Liver (tissue), 3 donors: ENCODE data around the gene MCFD2.

Experiments
- FOXA1 ChIP-seq: IDR thresholded peaks from 2 replicates; pipeline ENCODE4 v1.6.1; 2016; ENCODE audit warnings: antibody characterized with exemption
- GABPA ChIP-seq, 2 donors: IDR thresholded peaks in 1 of 2; conservative IDR thresholded peaks in 1 of 2; 2 replicates each; pipeline ENCODE4 v1.6.1; 2016; ENCODE audit warnings: antibody characterized with exemption in 2 of 2, mild to moderate bottlenecking in 1 of 2, moderate library complexity in 1 of 2
- HNF4G ChIP-seq: IDR thresholded peaks from 2 replicates; pipeline ENCODE4 v1.6.1; 2016; ENCODE audit warnings: antibody characterized with exemption
- RAD21 ChIP-seq, 2 donors: IDR thresholded peaks; 2 replicates each; pipeline ENCODE4 v1.6.1; 2016; ENCODE audit warnings: antibody characterized with exemption in 2 of 2, mild to moderate bottlenecking in 2 of 2
- SP1 ChIP-seq: IDR thresholded peaks from 2 replicates; pipeline ENCODE4 v1.6.1; 2018; ENCODE audit warnings: antibody characterized with exemption, mild to moderate bottlenecking
- TAF1 ChIP-seq: conservative IDR thresholded peaks from 2 replicates; pipeline ENCODE4 v1.6.1; 2016; ENCODE audit warnings: antibody characterized with exemption, mild to moderate bottlenecking
- YY1 ChIP-seq: IDR thresholded peaks from 2 replicates; pipeline ENCODE4 v1.6.1; 2016; ENCODE audit warnings: antibody characterized with exemption, mild to moderate bottlenecking
- TF ChIP-seq, protein P1 (sequence below): fragments of 150-350 bp; IDR thresholded peaks from 2 replicates; pipeline ENCODE4 v1.5.1; 2017; ENCODE audit warnings: improper control_type of control experiment, low read depth, low read length; ENCODE audit not compliant: missing input control
- TF ChIP-seq, protein P2 (sequence below): IDR thresholded peaks from 2 replicates; pipeline ENCODE4 v1.6.1; 2016; ENCODE audit warnings: antibody characterized with exemption
- TF ChIP-seq, protein P3 (sequence below): IDR thresholded peaks from 2 replicates; pipeline ENCODE4 v1.6.1; 2016; ENCODE audit warnings: antibody characterized with exemption
- TF ChIP-seq, protein P4 (sequence below): IDR thresholded peaks from 2 replicates; pipeline ENCODE4 v1.6.1; 2016; ENCODE audit warnings: antibody characterized with exemption
- donor health status: healthy.
- donor health status: healthy.

DNA sequence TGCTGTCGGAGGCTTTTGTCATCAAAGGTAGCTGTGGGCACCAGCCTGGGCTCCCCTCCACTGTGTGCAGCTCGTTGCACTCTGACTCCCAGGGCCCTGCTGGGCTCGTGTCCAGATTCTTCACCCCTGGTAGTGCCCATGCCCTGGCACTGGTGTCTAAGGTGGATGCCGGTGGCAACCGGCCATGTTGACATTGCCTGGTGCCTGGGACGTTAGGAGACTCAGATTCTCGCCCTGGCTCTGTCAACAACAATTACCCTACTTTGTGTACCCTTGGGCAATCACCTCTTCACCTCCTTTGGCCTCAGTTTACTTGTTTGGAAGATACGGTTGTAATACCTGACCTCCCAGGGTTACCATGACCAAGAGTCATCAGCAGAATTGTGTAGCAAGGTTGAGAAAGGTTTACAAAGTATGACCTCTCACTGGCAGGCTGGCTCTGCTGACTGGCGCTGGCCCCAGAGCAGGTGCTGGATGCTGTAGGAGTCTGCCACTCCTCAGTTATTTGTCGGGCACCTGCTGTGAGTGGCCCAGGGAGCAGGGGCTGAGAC, 41.5 kb upstream of the MCFD2 start:
- TF ChIP-seq, protein P1, sequence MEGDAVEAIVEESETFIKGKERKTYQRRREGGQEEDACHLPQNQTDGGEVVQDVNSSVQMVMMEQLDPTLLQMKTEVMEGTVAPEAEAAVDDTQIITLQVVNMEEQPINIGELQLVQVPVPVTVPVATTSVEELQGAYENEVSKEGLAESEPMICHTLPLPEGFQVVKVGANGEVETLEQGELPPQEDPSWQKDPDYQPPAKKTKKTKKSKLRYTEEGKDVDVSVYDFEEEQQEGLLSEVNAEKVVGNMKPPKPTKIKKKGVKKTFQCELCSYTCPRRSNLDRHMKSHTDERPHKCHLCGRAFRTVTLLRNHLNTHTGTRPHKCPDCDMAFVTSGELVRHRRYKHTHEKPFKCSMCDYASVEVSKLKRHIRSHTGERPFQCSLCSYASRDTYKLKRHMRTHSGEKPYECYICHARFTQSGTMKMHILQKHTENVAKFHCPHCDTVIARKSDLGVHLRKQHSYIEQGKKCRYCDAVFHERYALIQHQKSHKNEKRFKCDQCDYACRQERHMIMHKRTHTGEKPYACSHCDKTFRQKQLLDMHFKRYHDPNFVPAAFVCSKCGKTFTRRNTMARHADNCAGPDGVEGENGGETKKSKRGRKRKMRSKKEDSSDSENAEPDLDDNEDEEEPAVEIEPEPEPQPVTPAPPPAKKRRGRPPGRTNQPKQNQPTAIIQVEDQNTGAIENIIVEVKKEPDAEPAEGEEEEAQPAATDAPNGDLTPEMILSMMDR: no peak
- TF ChIP-seq, protein P2, sequence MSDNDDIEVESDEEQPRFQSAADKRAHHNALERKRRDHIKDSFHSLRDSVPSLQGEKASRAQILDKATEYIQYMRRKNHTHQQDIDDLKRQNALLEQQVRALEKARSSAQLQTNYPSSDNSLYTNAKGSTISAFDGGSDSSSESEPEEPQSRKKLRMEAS: peak; percentile 93
- peak; percentile 98 for TF ChIP-seq SP1
- peak; percentile 46 to 54 for TF ChIP-seq RAD21 (IDR thresholded peaks at IDR 0.05)
- peak; percentile 81 for TF ChIP-seq YY1
- peak; percentile 100 for TF ChIP-seq FOXA1
- TF ChIP-seq, protein P3, sequence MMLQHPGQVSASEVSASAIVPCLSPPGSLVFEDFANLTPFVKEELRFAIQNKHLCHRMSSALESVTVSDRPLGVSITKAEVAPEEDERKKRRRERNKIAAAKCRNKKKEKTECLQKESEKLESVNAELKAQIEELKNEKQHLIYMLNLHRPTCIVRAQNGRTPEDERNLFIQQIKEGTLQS: peak; percentile 78
- TF ChIP-seq GABPA (IDR thresholded peaks at IDR 0.05 in 1 of 2, conservative IDR thresholded peaks at IDR 0.05 in 1 of 2): peak in 1 of 2 donors; percentile 46
- no peak for TF ChIP-seq TAF1
- peak; percentile 52 for TF ChIP-seq HNF4G
- TF ChIP-seq, protein P4, sequence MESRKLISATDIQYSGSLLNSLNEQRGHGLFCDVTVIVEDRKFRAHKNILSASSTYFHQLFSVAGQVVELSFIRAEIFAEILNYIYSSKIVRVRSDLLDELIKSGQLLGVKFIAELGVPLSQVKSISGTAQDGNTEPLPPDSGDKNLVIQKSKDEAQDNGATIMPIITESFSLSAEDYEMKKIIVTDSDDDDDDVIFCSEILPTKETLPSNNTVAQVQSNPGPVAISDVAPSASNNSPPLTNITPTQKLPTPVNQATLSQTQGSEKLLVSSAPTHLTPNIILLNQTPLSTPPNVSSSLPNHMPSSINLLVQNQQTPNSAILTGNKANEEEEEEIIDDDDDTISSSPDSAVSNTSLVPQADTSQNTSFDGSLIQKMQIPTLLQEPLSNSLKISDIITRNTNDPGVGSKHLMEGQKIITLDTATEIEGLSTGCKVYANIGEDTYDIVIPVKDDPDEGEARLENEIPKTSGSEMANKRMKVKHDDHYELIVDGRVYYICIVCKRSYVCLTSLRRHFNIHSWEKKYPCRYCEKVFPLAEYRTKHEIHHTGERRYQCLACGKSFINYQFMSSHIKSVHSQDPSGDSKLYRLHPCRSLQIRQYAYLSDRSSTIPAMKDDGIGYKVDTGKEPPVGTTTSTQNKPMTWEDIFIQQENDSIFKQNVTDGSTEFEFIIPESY: peak; percentile 93
